K562 (cell line): ENCODE measurements around the gene SLC38A8. TPM values are rescaled to one million over a fixed set of nuclear protein-coding genes. Genes with fewer than 3 reads are reported as not detected.
A peak's percentile ranks its signal among the peaks of the same experiment; 100 is the strongest.

Experiments
- ATAC-seq: fragments of 200-7000 bp; cut with Tn5 transposase; 3 replicates; pipeline ENCODE4 v1.9.1; 2020; ENCODE audit warnings: moderate library complexity
- BruUV-seq: library from RNA; stranded (reverse); fragments of 400-500 nt; replicated peaks from 2 replicates; lab custom pipeline; 2021; lab: Mats Ljungman, UMichigan
- CTCF ChIA-PET: fragments of 300-600 bp; formaldehyde crosslinking; extraction: SDS; loops from one replicate; lab custom pipeline; 2021; ENCODE audit warnings: low intra/inter-chr PET ratio; lab: Yijun Ruan, JAX
- POLR2A ChIA-PET: fragments of 300-600, 350-650 bp; sonication (Branson Sonifier 250); formaldehyde crosslinking; extraction: SDS; loops from one replicate; lab custom pipeline; 2021; ENCODE audit warnings: antibody characterized with exemption, inconsistent platforms; lab: Yijun Ruan, JAX
- DNase-seq, 4 experiments: peaks; one replicate each; pipeline versions ENCODE4 v3.0.0 to v3.0.0-alpha.2; 2011 to 2018; ENCODE audit warnings: low spot score in 3 of 4, mixed read lengths in 3 of 4; ENCODE audit errors: extremely low read depth in 1 of 4
- FAIRE-seq: peaks from 2 replicates; lab custom pipeline; 2011; peaks lifted over from hg19 to GRCh38; lab: Jason Lieb, UNC
- H2AFZ ChIP-seq: 2 replicates; pipeline ENCODE4 v1.6.0; 2011; ENCODE audit warnings: low read depth, low read length, control low read depth, inconsistent platforms
- H3K27ac ChIP-seq: fragments of 200-600 bp; 3 replicates; pipeline ENCODE4 v1.8.0; 2011; ENCODE audit warnings: low read depth, mild to moderate bottlenecking, control low read depth, inconsistent platforms, low read length, moderate library complexity, mixed read lengths; ENCODE audit errors: extremely low read depth
- H3K27me3 ChIP-seq, 2 experiments: fragments of 300-600 bp in 1 of 2; 2 replicates in 1 of 2; 3 replicates in 1 of 2; pipeline versions ENCODE4 v1.6.0 to v1.8.0; 2011; ENCODE audit warnings: inconsistent platforms in 2 of 2, low read length in 2 of 2, mild to moderate bottlenecking in 1 of 2, mixed read lengths in 1 of 2, moderate library complexity in 1 of 2; ENCODE audit not compliant: control insufficient read depth in 2 of 2, insufficient read depth in 2 of 2
- H3K36me3 ChIP-seq: fragments of 300-600 bp; 3 replicates; pipeline ENCODE4 v1.8.0; 2011; ENCODE audit warnings: mild to moderate bottlenecking, low read length, inconsistent platforms; ENCODE audit not compliant: control insufficient read depth, insufficient read depth
- H3K4me1 ChIP-seq, 2 experiments: fragments of 200-600 bp in 1 of 2; replicated peaks in 1 of 2; 2 replicates in 1 of 2; 3 replicates in 1 of 2; pipeline versions ENCODE4 v1.5.1 to v1.8.0; 2011; ENCODE audit warnings: inconsistent platforms in 2 of 2, low read length in 2 of 2, mild to moderate bottlenecking in 1 of 2, mixed read lengths in 1 of 2, moderate library complexity in 1 of 2; ENCODE audit not compliant: control insufficient read depth in 2 of 2, insufficient read depth in 2 of 2
- H3K4me2 ChIP-seq: 2 replicates; pipeline ENCODE4 v1.6.1; 2011; ENCODE audit warnings: low read length, control low read depth, inconsistent platforms, mixed read lengths; ENCODE audit not compliant: insufficient read depth
- H3K4me3 ChIP-seq: fragments of 200-600 bp; sonication (generic), shearing (Covaris generic); 2 replicates; pipeline ENCODE4 v1.5.1; 2016; ENCODE audit warnings: control low read depth, inconsistent platforms
- H3K79me2 ChIP-seq: fragments of 200-600 bp; 3 replicates; pipeline ENCODE4 v1.8.0; 2011; ENCODE audit warnings: low read length, inconsistent platforms; ENCODE audit not compliant: control insufficient read depth, insufficient read depth
- H3K9ac ChIP-seq, 2 experiments: 2 replicates each; pipeline versions ENCODE4 v1.6.0 to v1.6.1; 2011; ENCODE audit warnings: low read depth in 2 of 2, low read length in 2 of 2, control low read depth in 1 of 2, inconsistent platforms in 1 of 2, mild to moderate bottlenecking in 1 of 2, mixed read lengths in 1 of 2; ENCODE audit not compliant: insufficient read depth in 1 of 2
- H3K9me1 ChIP-seq: one replicate; pipeline ENCODE4 v1.6.0; 2011; ENCODE audit warnings: inconsistent platforms, mild to moderate bottlenecking, low read length, moderate library complexity; ENCODE audit not compliant: control insufficient read depth, insufficient read depth
- H3K9me3 ChIP-seq: replicated peaks from 2 replicates; pipeline ENCODE4 v1.5.1; 2011; ENCODE audit warnings: low read depth, low read length, inconsistent platforms; ENCODE audit not compliant: control insufficient read depth, insufficient read depth
- H4K20me1 ChIP-seq: replicated peaks from 2 replicates; pipeline ENCODE4 v1.6.1; 2011; ENCODE audit warnings: low read length, inconsistent platforms, mixed read lengths; ENCODE audit not compliant: control insufficient read depth, insufficient read depth
- ADNP ChIP-seq: fragments of 200-800 bp; sonication (Bioruptor generic); IDR thresholded peaks from 2 replicates; pipeline ENCODE4 v1.6.1; 2016; ENCODE audit warnings: missing genetic modification characterization, missing compliant biosample characterization
- POLR2G ChIP-seq: fragments of 200-400 bp; formaldehyde crosslinking; IDR thresholded peaks from 2 replicates; pipeline ENCODE4 v1.6.1; 2017; ENCODE audit warnings: low read depth, mild to moderate bottlenecking, antibody characterized with exemption, low read length, moderate library complexity
- ZBTB33 ChIP-seq: sonication (generic); formaldehyde crosslinking; IDR thresholded peaks from 2 replicates; pipeline ENCODE4 v1.8.1; 2023; ENCODE audit warnings: mild to moderate bottlenecking, missing genetic modification reagents
- WGBS: fragments of 100-300 bp; shearing (Covaris generic); methylation state at CpG from one replicate; pipeline ENCODE4 v1.1.6; 2016; ENCODE audit warnings: low coverage, mixed read lengths; ENCODE audit not compliant: insufficient coverage; ENCODE audit errors: missing lambda C conversion rate; 5-methylcytosine and 5-hydroxymethylcytosine counted together
- in situ Hi-C: fragments of 300-500 bp; cut with MboI; formaldehyde crosslinking; loops from 4 replicates; pipeline ENCODE4 v1.15.0; 2018; ENCODE audit warnings: inconsistent platforms, mixed read lengths
- intact Hi-C: fragments of 100-400 bp; cut with micrococcal nuclease; formaldehyde crosslinking; loops from 2 replicates; pipeline ENCODE4 v1.14.2; 2022
- polyA plus RNA-seq, 8 experiments: library from polyadenylated mRNA; depleted of rRNA in 4 of 8; stranded (reverse) in 5 of 8; unstranded in 3 of 8; fragments of >200 nt; fragmentation: Nextera tagmentation in 2 of 8; fragmentation: Illumina TruSeq in 1 of 8; extraction: Ambion mirVana in 2 of 8; extraction: Trizol in 1 of 8; gene quantifications; 2 replicates each; pipeline versions ENCODE4 v1.2.1 to v1.2.3, GENCODE V29; 2011 to 2014; ENCODE audit warnings: inconsistent platforms in 1 of 8, missing spikeins in 1 of 8
- total RNA-seq, 7 experiments: library from RNA; depleted of rRNA in 6 of 7; stranded (reverse); fragments of >200 nt in 6 of 7; fragmentation: Illumina TruSeq in 2 of 7; extraction: Trizol in 2 of 7; gene quantifications; 2 replicates each; pipeline versions ENCODE4 v1.2.1 to v1.2.3, GENCODE V29; 2011 to 2021; ENCODE audit warnings: low replicate concordance in 1 of 7

Gene SLC38A8
- total and polyA plus RNA-seq, 9 of the 15 experiments (the other 6 are each of a cell fraction or from before 2014, with no cell fraction given) = 0.28 TPM; not detected in 8

GRCh38 chr16:83965444-83966152 is 77.0 kb downstream of the SLC38A8 start:
- TF ChIP-seq ZBTB33 (peak; percentile 21; the same call in 1 of the 2 replicates), ADNP (tag) (no peak), POLR2G (0 out of 2 replicates have a peak, but pooled peaks have one; percentile 40)
- TF ChIP-seq, all 486 proteins: peak for 2
- in situ Hi-C loops (no loop called here), intact Hi-C loops (no loop called here)
- Histone ChIP-seq H3K36me3 (no peaks in the 10 kb centered on the region), H3K9me3 (no peaks in the 10 kb centered on the region), H4K20me1 (peaks cover 7% of the 10 kb centered on the region; the same call in 1 of the 2 replicates), H3K9me1 (no peaks in the 10 kb centered on the region), H3K4me3 (no peak overlapping the region), H2AFZ (no peak overlapping the region), H3K4me1 (peaks cover 0 to 31% of the 10 kb centered on the region in 2 experiments; a peak in 1 of 5 replicates), H3K9ac (no peak overlapping the region), H3K79me2 (no peaks in the 10 kb centered on the region), H3K27me3 (peaks cover 0 to 10% of the 10 kb centered on the region in 2 experiments; a peak in 2 of 5 replicates), H3K27ac (no peak overlapping the region), H3K4me2 (no peak overlapping the region)
- FAIRE-seq (no peak), ATAC-seq (no peak), DNase-seq (no peak)
- 66% methylated on average over 29 of the region's 36 CpGs for WGBS
- no TSS peak for BruUV-seq
- CTCF ChIA-PET = interaction anchor here (0.7 kb wide), 1 partner anchor 139 kb away, joined by 5 read pairs; no protein-coding TSS in a partner anchor
- POLR2A ChIA-PET = interaction anchor here (3.7 kb wide), 1 partner anchor 11 kb away, joined by 22 read pairs; the partner anchor contains the start of gene OSGIN1
